GM19397 (cell line): Measurements from ENCODE around the gene WWOX.

ENCODE experiments used
- ATAC-seq: cut with Tn5 transposase; IDR thresholded peaks from one replicate; pipeline ENCODE4 v1.9.1; 2021; ENCODE audit warnings: mild to moderate bottlenecking, moderate library complexity; ENCODE audit not compliant: unreplicated experiment

WWOX gene

DNA sequence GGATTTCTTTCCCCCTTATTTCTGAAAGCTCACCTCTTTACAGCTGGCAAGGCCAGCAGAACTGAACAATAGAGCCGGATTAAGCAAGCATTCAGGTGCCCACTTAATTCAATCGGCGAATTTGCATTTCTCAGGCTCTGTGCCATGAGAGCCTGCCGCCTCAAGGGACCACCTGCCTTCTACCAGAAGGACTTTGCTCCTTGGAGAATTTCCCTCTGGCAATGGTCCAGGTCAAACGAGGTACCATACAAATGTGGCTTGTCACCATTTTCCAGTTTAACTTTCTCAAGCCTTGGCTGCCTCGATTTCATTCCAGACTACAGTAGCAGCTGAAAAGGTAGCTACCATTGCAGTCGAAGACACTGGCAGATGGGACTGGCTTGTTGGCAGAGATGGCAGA, 967.1 kb downstream of the WWOX start:
- no peak for ATAC-seq

GRCh38 chr16:79067600-79067999, 968.1 kb downstream of the WWOX start:
- ATAC-seq = no peak

DNA sequence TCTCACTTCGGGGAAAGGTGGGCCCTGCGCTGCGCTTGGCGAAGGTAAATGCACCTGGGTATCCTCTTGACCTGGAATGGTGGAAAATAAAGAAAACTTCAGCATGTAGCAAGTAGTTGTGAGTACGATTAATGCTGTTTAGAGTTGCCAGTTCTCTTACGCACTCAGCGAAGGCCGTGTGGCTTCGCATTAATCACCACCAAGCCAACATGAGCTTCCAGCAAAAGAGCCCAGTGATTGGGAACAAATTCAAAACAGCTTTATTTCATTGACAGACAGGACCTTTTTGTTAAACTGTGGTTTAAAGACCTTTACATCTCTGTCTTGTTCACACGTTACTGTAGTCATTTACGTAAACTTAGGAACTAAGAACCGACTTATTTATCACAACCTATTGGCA, 969.7 kb downstream of the WWOX start:
- no peak for ATAC-seq

GRCh38 chr16:79069633-79070032, 970.2 kb downstream of the WWOX start:
- ATAC-seq = no peak

- ATAC-seq = no peak
Observed at GRCh38 chr16:79071424-79071823, 972.0 kb downstream of the WWOX start.

DNA sequence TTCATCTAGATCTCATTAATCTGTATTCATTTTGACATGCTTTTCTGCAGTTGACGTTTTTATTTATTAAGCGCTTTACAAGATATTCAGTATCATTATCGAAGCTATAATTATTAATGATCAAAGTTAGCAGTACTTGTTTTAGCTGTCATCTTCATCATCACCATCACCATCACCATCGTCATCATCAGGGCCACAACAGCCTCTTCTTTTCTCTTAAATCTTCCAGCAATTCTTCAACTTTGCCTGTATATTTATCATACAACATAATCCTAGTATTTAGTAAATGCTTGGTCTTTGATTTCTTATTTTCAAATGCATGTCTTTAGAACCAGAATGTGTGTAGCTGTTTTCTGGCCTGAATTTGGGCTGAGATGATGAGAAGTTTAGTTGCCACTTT, 973.1 kb downstream of the WWOX start:
- no peak for ATAC-seq

- no peak for ATAC-seq
Observed at GRCh38 chr16:79073566-79073965, 974.1 kb downstream of the WWOX start.

GRCh38 chr16:79074541-79074940, 975.1 kb downstream of the WWOX start:
- no peak for ATAC-seq

GRCh38 chr16:79074951-79075350, 975.5 kb downstream of the WWOX start:
- ATAC-seq = no peak

GRCh38 chr16:79076047-79076767, 976.8 kb downstream of the WWOX start:
- ATAC-seq = no peak

- ATAC-seq = no peak
Observed at GRCh38 chr16:79077346-79077745, 977.9 kb downstream of the WWOX start.

GRCh38 chr16:79079656-79080420, 980.4 kb downstream of the WWOX start:
- ATAC-seq = no peak

GRCh38 chr16:79081297-79082066, 982.0 kb downstream of the WWOX start:
- no peak for ATAC-seq

GRCh38 chr16:79082970-79083369, 983.5 kb downstream of the WWOX start:
- ATAC-seq = no peak

DNA sequence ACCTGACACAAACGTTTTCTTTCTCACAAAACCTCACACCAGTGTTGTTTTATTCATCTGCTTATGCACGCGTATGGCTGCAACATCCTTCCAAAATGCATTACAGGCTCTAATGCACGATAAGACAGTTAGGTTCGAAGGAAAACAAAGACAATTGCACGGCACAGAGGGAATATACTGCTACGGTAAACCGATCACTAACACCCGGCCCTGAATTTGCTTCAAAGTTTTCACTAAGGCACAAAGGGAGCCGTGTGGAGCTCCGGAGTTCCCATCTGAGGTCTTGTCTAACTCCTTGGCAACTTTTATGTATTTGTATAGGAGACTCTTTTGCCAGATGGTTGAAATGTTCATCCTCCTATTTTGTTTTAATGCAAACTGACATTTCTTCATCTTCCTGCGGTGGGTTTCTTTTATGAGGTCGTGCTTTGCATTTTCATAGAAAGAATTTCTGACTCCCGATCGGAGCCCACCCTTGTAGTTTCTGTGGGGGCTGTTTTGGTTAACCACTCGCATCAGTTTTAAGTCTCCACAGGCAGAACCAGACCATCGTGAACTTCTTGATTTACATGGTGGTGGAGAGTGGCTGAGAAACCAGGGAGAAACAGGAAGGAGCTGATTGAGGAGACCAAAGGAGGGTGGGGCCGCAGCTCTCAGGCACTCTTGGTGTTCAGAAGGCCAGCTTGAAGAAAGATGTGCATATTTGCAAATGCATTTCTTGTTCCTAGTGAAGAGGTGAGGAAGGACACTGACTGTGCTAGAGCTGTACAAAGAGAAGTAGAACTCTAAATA, 984.2 kb downstream of the WWOX start:
- no peak for ATAC-seq

GRCh38 chr16:79088971-79089370, 989.5 kb downstream of the WWOX start:
- no peak for ATAC-seq

DNA sequence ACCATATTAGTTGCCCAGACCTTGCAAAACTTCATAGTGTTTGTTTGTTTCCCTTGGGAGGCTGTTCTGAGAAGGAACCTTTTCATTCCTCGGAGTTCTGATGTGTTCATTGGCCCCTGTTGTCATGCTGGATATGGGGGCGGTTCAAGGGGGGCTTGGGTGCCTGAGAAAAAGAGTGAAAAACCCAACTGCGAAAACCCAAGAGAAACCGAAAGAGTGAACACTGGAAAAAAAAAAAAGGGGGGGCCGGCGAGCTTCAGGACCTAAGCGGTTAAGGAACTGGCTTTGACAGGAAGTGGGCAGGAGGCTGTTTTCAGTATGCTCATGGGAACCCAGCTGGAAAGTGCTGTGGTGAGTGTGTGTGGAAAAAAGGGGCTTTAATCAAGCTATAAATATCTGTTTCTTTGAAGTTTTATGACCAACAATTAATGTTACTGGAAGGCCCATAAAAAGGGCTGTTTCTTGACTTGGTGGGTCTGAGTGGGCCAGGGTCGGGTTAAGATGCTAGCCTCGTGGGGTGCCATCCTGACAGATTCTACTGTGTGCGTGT, 990.4 kb downstream of the WWOX start:
- ATAC-seq = no peak

DNA sequence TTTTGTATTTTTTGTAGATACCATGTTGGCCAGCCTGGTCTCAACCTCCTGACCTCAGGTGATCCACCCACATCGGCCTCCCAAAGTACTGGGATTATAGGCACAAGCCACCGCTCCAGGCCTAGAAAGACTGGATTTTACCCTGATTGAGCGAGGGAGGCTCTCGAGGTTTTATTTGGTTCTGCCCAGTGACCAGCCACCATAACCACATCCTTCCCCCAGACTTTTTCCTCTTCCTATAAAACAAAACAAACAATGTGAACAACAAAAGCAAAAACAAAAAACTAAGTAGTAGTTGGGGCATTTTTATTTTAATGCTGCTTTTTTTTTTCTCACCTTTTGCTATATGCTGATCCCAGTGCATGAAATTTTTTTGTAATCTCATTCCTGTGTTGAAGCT, 991.5 kb downstream of the WWOX start:
- no peak for ATAC-seq

DNA sequence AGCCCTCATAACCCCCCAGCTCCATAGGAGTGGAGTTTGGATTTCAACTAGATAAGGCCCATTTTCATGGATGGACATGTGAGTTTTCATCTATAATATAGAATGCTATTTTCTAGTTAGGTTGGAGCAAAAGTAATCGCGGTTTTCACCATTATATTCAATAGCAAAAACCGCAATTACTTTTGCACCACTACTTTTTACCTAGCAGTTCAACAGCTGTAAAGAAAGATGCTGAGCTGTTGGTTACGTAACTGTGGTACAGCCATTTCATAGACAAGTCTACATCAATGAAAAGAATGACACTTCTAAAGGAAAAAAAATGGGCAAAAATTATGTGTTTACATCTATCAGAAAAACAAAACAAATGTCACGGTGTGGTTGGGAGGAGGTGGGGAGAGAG, 993.4 kb downstream of the WWOX start:
- ATAC-seq = no peak

- ATAC-seq = no peak
Observed at GRCh38 chr16:79093554-79093967, 994.1 kb downstream of the WWOX start.

DNA sequence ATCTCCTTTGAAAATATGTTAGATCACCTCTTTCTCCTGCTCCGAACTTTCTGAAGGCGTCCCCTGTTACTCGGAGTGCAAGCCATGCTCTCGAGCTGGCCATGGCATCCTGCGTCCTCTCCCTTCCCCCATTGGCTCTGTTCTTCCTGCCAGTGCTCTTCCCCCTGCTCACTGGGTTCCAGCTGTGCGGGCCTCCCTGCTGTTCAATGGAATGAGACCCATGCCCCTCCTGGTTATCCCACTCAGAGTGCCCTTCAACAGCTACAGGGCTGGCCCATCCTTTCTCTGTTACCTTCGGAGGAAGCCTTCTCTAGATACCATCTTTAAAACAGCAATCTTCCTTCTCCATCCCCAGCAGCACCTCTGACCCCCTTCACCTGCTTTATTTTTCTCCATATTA, 996.8 kb downstream of the WWOX start:
- no peak for ATAC-seq
